ENCODE data around the gene PLCD4. TPM values are rescaled to one million over a fixed set of nuclear protein-coding genes. Genes with fewer than 3 reads are reported as not detected.
A peak's percentile ranks its signal among the peaks of the same experiment; 100 is the strongest.

Gene PLCD4
- total and polyA plus RNA-seq, 11 donors = 0.11 to 1.9 (median 0.34) TPM

DNA sequence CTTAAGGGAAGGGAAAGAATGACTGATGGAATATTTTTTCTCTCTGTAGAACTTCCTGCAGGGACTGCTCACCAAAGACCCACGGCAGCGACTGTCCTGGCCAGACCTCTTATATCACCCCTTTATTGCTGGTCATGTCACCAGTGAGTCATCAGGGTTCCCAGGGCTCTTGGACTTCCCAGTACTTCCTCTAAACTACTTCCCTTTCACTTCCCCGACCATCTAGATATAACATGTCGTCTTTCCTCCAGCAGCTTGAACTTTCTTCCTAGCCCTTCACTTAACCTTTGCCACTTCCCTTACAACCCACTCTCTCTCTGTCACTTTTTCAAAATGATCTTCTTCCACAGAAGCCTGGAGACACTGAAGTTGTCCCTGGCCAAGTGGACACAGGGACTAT is 71.4 kb downstream of the PLCD4 start:
- TF ChIP-seq CTCF (IDR thresholded peaks at IDR 0.05) (no peak), POLR2A (IDR thresholded peaks at IDR 0.05) (no peak)
- no peaks in the 10 kb centered on the region for H3K4me1 ChIP-seq
- DNase-seq (no peak), ATAC-seq (peak in 1 of 4 donors; percentile 58)
- H3K27me3 ChIP-seq = no peaks in the 10 kb centered on the region
- intact Hi-C loops (cut with DNase I) = no loop called here
- H3K9me3 ChIP-seq = no peaks in the 10 kb centered on the region
- no peak overlapping the region for H3K4me3 ChIP-seq
- WGBS, 4 donors = 66 to 73% (median 71%) methylated on average over 4 of the region's 4 CpGs
- peaks cover 0 to 82% (median 37%) of the 10 kb centered on the region in 9 donors for H3K36me3 ChIP-seq
- no peak overlapping the region for H3K27ac ChIP-seq

GRCh38 chr2:218680061-218680460 is 72.4 kb downstream of the PLCD4 start:
- no peaks in the 10 kb centered on the region for H3K27me3 ChIP-seq
- ATAC-seq (no peak), DNase-seq (no peak)
- no peak for TF ChIP-seq POLR2A (IDR thresholded peaks at IDR 0.05)
- no peak for TF ChIP-seq CTCF (IDR thresholded peaks at IDR 0.05)
- no peak overlapping the region for H3K27ac ChIP-seq
- no peaks in the 10 kb centered on the region for H3K4me1 ChIP-seq
- H3K4me3 ChIP-seq = no peak overlapping the region
- H3K36me3 ChIP-seq = peaks cover 0 to 83% (median 36%) of the 10 kb centered on the region in 9 donors
- intact Hi-C loops (cut with DNase I) = no loop called here
- 79 to 85% (median 80%) methylated on average over 3 of the region's 3 CpGs for whole genome bisulfite sequencing, 4 donors
- no peaks in the 10 kb centered on the region for H3K9me3 ChIP-seq

Other genes starting within 250 kb of the PLCD4 start
- gene SLC11A1, start 225.6 kb upstream of the PLCD4 start, total RNA-seq = 10 to 100 TPM in 2 of 9 donors, 1 to 10 TPM in 6, under 1 TPM in 1; 0.96 to 31.0 (median 4.3) TPM
- gene SLC11A1, start 225.6 kb upstream of the PLCD4 start, polyA plus RNA-seq = 1 to 10 TPM; 4.5 to 8.9 TPM
- gene CTDSP1, start 208.0 kb upstream of the PLCD4 start, total RNA-seq = 100 to 1,000 TPM in 2 of 9 donors, 10 to 100 TPM in 7; 67.4 to 115 (median 93.8) TPM
- 100 to 1,000 TPM in 1 of 2 donors, 10 to 100 TPM in 1; 74.4 to 121 TPM for gene CTDSP1, start 208.0 kb upstream of the PLCD4 start, polyA plus RNA-seq
- not detected for gene VIL1, start 188.8 kb upstream of the PLCD4 start, total RNA-seq
- under 1 TPM; 0.04 to 0.07 TPM for gene VIL1, start 188.8 kb upstream of the PLCD4 start, polyA plus RNA-seq
- 10 to 100 TPM in 1 of 9 donors, 1 to 10 TPM in 8; 5.2 to 10.3 (median 7.8) TPM for gene USP37, start 39.5 kb upstream of the PLCD4 start, total RNA-seq
- gene USP37, start 39.5 kb upstream of the PLCD4 start, polyA plus RNA-seq = 1 to 10 TPM; 1.8 to 4.1 TPM
- 10 to 100 TPM; 19.4 to 34.8 (median 23.1) TPM for gene CNOT9, start 39.1 kb upstream of the PLCD4 start, total RNA-seq
- gene CNOT9, start 39.1 kb upstream of the PLCD4 start, polyA plus RNA-seq = 10 to 100 TPM; 12.2 to 23.3 TPM
- gene ZNF142, start 51.7 kb downstream of the PLCD4 start, total RNA-seq = 10 to 100 TPM; 18.1 to 46.0 (median 21.8) TPM
- gene ZNF142, start 51.7 kb downstream of the PLCD4 start, polyA plus RNA-seq = 10 to 100 TPM; 10.4 to 12.6 TPM
- 10 to 100 TPM; 27.3 to 53.2 (median 43.7) TPM for gene BCS1L, start 51.8 kb downstream of the PLCD4 start, total RNA-seq
- gene BCS1L, start 51.8 kb downstream of the PLCD4 start, polyA plus RNA-seq = 10 to 100 TPM; 43.3 to 54.7 TPM
- gene RNF25, start 64.1 kb downstream of the PLCD4 start, total RNA-seq = 10 to 100 TPM in 8 of 9 donors, 1 to 10 TPM in 1; 9.7 to 23.8 (median 15.0) TPM
- 10 to 100 TPM; 21.0 to 24.0 TPM for gene RNF25, start 64.1 kb downstream of the PLCD4 start, polyA plus RNA-seq
- gene STK36, start 64.2 kb downstream of the PLCD4 start, total RNA-seq = 10 to 100 TPM in 3 of 9 donors, 1 to 10 TPM in 6; 4.7 to 16.2 (median 7.9) TPM
- 1 to 10 TPM; 6.9 to 8.0 TPM for gene STK36, start 64.2 kb downstream of the PLCD4 start, polyA plus RNA-seq
- gene TTLL4, start 102.9 kb downstream of the PLCD4 start, total RNA-seq = 10 to 100 TPM in 2 of 9 donors, 1 to 10 TPM in 7; 5.3 to 14.0 (median 6.0) TPM
- 1 to 10 TPM; 5.4 to 6.2 TPM for gene TTLL4, start 102.9 kb downstream of the PLCD4 start, polyA plus RNA-seq
- gene CYP27A1, start 174.2 kb downstream of the PLCD4 start, total RNA-seq = 10 to 100 TPM in 3 of 9 donors, 1 to 10 TPM in 6; 3.3 to 43.8 (median 7.5) TPM
- gene CYP27A1, start 174.2 kb downstream of the PLCD4 start, polyA plus RNA-seq = 1 to 10 TPM; 5.1 to 5.4 TPM
- not detected for gene PRKAG3, start 223.9 kb downstream of the PLCD4 start, total RNA-seq
- under 1 TPM in 1 of 2 donors, not detected in 1; 0.06 TPM for gene PRKAG3, start 223.9 kb downstream of the PLCD4 start, polyA plus RNA-seq